ENCODE data around the gene ZFY.

- no peak for TF ChIP-seq CTCF (IDR thresholded peaks at IDR 0.05 in 8 of 11, conservative IDR thresholded peaks at IDR 0.05 in 3 of 11)
- TF ChIP-seq POLR2A (IDR thresholded peaks at IDR 0.05): no peak
Observed at GRCh38 chrY:3012226-3012625, 77.0 kb downstream of the ZFY start.

Measured in spleen (tissue), 7 donors.